Activated naive CD8-positive, alpha-beta T cell treated with anti-CD3 and anti-CD28 coated beads, Interleukin-2, amount 50 U/mL, for 16 hours (primary cell): ENCODE measurements around the gene TSPEAR.
"Not testable (repeated sequence)": the region's sequence is repeated elsewhere in the genome, so short reads cannot be mapped to it uniquely, and the experiment has no call there.

ENCODE experiments used
- DNase-seq: peaks from one replicate; pipeline ENCODE4 v3.0.0-alpha.2; 2020; ENCODE audit warnings: low read depth, low spot score

TSPEAR gene

GRCh38 chr21:44590897-44591800, 120.2 kb downstream of the TSPEAR start:
- DNase-seq: not testable (repeated sequence)

GRCh38 chr21:44590311-44590721, 121.1 kb downstream of the TSPEAR start:
- DNase-seq: no peak

- no peak for DNase-seq
These were observed 121.6 kb downstream of the TSPEAR start for GRCh38 chr21:44589586-44590305.

DNA sequence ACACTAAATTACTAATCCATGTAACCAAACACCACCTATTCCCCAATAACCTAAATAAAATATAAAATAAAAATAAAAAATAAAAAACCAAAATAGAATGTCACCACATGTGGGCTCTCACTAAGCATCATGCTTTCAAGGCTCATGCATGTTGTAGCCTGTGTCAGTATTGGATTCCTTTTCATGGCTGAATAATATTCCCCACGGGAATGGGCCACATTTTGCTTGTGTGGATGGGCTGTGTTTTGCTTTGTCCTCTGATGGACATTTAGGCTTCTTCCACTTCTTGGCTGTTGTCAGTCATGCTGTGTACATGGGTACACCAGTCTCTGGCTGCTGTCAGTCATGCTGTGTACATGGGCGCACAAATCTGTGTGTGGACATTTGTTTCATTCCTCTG, 122.3 kb downstream of the TSPEAR start:
- DNase-seq: no peak

DNA sequence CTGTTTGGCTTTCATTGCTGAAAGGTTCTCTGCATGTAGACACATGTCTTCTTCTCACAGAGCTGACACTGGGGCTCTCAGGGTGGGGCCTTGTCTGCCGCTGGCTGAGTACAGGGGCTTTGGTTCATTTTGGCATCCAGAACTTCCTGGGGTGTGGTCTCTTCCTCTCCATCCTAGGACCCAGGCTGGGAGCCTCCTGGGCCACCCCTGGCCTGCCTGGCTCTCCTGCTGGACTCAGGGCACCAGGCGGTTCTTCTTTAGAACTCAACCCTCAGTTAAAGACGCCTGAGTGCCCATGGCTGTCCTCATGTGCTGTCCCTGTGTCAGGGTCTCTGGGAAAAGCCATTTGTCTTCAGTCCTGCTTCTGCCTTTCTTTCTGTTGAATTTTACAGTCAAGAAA, 125.5 kb downstream of the TSPEAR start:
- DNase-seq: no peak

DNA sequence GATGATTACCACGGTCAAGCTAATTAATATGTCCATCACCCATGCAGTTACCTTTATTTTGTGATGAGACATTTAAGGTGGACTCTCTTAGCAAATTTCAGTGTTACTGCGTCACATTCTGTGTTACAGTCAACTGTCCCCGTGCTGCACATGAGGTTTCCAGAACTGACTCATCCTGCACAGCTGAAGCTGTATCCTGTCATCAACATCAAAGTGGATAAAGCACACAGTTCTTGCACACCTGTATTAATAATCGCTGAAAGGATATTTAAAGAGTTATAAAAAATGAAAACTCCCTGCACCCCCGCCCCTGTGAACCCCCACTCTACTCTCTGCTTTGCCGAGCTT, 127.6 kb downstream of the TSPEAR start:
- DNase-seq: no peak

DNA sequence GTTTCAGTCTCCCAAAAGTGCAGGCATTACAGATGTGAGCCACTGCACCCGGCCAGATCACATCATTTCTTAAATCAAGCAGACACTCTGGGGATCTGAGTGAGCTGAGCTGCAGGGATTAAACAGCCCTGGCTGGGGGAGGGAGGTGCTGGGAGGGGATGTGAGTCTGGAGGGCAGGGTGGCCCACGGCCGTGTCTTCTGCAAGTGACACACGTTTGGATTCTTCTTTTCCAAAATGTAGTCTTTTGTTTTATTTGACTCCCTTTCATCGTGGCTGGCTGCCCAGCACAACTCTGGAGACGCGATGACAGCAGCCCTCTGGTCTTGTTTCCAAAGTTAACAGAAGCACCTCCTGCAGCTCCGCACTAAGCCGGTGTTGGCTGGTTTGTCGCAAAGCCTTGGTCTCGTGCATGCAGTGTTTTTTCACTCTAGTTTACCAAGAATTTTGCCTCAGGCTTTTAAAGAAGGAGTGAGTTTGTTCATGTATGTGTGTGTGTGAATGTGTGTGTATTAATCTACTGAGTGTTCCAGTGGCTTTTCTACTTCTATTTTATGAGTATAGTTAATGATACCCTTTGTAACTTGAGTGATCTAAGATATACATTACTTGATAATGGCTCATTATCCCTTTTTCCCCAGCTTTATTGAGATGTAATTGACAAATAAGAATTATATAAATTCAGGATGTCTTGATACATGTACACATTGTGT, 128.1 kb downstream of the TSPEAR start:
- DNase-seq: no peak

DNA sequence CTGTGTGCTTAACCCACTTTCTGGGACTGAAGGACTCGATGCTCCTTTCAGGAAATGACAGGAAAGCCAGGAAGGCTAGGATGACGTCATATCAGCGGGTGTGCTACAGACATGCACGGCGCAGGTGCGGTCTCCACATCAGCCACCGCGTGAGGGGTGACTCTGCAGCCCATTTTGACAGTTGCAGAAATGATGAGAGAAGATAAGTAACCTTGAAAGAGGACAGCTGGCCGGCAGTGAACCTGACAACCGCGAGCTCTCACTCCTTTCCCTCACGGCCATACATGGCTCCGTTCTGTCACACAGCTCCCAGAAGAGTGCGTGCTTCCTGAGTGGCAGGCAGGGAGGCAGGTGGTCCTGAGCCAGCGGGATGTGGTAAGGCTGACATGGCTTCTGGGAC, 129.3 kb downstream of the TSPEAR start:
- DNase-seq: no peak

DNA sequence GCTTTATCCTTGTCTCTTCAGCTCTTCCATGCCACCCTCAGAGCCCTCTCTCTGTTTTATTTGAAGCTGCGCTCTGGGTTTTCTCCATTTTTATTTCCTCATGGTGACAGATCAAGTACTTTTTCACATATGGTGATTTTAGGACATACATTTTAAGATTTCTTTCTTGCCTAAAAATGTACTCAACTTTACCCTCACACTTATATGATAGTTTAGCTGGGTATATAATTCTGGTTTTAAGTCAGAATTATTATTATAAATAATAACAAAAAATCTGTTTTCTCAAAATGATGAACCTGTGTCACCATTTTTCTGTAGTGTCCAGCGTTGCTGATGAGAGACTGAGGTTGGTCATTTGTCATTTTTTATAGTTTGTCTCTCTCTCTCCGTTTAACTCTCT, 130.2 kb downstream of the TSPEAR start:
- no peak for DNase-seq

- DNase-seq: not testable (repeated sequence)
These were observed 131.0 kb downstream of the TSPEAR start, which contains the start of gene KRTAP10-5 for GRCh38 chr21:44580231-44580821. Gene KRTAP10-5, minus strand, starts transcription at chr21:44580604. Its CDS starts 26 bp downstream, at chr21:44580578.

DNA sequence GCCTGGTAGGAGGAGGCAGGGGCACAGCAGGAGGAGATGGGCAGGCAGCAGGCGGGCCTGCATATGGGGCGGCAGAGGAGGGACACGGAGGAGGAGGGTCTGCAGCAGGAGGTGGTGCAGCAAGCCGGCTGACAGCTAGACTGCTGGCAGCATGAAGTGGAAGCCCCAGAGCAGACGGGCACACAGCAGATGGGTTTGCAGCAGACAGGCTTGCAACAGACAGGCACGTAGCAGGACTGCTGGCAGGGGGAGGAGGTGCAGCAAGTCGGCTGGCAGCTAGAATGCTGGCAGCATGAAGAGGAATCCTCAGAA, 131.6 kb downstream of the TSPEAR start:
- no peak for DNase-seq

DNA sequence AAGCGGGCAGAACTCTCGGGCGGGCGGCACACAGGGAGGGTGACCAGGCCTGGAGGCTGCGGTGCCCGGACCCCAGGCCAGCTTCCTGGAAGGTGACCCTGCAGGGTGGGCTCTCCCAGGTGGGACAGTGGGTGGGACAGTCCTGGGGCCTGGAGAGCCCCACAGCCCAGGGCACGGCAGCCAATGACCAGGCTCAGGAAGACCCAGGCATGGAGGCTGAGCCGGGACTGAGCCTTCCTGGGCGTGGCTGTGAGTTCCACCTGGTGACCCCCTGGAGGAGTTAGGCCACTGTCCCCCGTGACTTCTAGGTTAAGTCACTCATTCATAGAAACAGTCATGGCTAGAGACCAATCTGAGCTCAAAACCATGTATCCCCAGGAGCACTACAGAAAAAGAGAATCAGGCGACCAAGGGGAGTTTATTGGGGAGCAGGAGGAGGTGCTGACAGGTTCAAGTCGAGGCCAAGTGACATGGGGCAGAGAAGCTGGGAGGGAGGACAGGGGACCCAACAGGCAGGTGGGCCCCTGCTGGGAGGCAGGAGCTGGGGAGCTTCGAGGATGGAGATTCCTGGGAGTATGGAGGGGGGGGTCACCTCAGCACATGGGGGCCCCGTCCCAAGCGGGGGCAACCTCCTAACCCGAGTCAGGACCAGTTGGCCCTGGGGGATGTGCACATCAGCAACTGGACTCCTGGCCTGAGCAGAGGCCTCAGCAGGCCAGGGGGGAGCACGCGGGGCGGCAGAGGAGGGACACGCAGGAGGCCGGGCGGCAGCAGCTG, 132.1 kb downstream of the TSPEAR start:
- no peak for DNase-seq

- no peak for DNase-seq
These were observed 132.9 kb downstream of the TSPEAR start for GRCh38 chr21:44578371-44579055.

- no peak for DNase-seq
These were observed 135.3 kb downstream of the TSPEAR start for GRCh38 chr21:44576025-44576420.

GRCh38 chr21:44575307-44576024, 135.9 kb downstream of the TSPEAR start:
- no peak for DNase-seq

GRCh38 chr21:44574457-44575306, 136.7 kb downstream of the TSPEAR start:
- DNase-seq: no peak

DNA sequence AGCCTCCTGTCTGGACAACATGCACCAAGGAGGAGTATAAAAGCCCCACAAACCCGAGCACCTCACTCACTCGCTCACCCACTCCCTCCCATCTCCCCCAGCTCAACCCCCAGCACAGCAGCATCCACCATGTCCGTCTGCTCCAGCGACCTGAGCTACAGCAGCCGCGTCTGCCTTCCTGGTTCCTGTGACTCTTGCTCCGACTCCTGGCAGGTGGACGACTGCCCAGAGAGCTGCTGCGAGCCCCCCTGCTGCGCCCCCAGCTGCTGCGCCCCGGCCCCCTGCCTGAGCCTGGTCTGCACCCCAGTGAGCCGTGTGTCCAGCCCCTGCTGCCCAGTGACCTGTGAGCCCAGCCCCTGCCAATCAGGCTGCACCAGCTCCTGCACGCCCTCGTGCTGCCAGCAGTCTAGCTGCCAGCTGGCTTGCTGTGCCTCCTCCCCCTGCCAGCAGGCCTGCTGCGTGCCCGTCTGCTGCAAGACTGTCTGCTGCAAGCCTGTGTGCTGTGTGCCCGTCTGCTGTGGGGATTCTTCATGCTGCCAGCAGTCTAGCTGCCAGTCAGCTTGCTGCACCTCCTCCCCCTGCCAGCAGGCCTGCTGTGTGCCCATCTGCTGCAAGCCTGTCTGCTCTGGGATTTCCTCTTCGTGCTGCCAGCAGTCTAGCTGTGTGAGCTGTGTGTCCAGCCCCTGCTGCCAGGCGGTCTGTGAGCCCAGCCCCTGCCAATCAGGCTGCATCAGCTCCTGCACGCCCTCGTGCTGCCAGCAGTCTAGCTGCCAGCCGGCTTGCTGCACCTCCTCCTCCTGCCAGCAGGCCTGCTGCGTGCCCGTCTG, 137.5 kb downstream of the TSPEAR start, which contains the start of gene KRTAP10-4:
Gene KRTAP10-4, plus strand, starts transcription at position 100 of the 827 bp plus-strand sequence. Its CDS starts 30 bp downstream, at position 130.
- DNase-seq: not testable (repeated sequence)
